GM19351 (cell line): ENCODE data around the gene LMX1B.

Experiments used
- ATAC-seq: cut with Tn5 transposase; IDR thresholded peaks from one replicate; pipeline ENCODE4 v1.9.1; 2021; ENCODE audit warnings: mild to moderate bottlenecking, moderate library complexity; ENCODE audit not compliant: unreplicated experiment

LMX1B gene

GRCh38 chr9:126604059-126605055 lies 9.4 kb upstream of the LMX1B start:
- ATAC-seq, result no peak

DNA sequence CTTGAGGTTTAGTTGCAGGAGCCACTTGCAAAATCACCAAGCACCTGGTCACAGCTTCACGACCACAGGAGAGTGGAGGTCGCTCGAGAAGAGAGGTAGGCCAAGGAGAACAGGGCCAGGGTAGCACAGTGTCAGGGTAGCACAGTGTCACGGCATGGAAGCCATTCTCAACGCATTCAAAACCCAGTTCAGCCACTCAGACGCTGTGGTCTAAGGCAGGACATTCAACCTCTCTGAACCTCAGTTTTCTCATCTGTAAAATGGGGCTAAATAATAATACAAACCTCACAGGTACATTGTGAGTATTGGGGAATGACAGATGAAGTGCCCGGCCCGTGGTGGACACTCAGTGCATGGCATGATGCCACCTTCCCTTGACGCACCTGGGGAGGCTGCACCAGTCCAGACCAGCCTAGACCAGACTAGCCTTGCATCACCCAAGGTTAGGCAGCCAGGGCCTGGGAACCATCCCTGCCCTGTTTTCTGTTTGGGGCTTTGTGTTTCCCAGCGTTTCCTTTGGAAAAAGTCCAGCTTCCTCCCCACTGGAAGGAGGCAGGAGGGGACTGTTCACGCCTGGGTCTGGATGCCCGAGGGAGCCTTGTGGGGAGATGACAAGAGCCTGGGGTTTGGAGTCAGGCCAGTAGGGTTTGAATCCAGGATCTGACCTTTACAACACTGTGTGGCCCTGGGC lies 7.8 kb upstream of the LMX1B start:
- no peak for ATAC-seq

GRCh38 chr9:126606483-126606870 lies 7.3 kb upstream of the LMX1B start:
- ATAC-seq, result no peak

- no peak for ATAC-seq
These were observed 6.6 kb upstream of the LMX1B start for GRCh38 chr9:126607086-126607485.

DNA sequence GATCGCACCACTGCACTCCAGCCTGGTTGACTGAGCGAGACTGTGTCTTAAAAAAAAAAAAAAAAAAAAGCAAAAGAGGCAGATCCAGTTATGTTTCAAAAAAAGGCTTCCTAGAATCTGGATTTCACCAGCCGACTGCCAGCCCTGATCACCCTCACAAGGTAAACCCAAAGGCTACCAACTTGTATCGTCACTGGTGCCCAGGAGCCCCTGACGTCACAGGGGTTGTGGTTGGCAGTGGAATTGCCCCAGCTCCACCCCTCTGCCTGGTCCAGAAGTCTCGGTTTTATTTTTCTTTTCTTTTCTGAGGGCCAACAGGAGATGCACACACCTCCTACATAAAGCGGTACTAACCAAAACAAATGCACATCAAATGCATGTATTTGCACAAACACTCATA lies 6.0 kb upstream of the LMX1B start:
- ATAC-seq, result no peak

DNA sequence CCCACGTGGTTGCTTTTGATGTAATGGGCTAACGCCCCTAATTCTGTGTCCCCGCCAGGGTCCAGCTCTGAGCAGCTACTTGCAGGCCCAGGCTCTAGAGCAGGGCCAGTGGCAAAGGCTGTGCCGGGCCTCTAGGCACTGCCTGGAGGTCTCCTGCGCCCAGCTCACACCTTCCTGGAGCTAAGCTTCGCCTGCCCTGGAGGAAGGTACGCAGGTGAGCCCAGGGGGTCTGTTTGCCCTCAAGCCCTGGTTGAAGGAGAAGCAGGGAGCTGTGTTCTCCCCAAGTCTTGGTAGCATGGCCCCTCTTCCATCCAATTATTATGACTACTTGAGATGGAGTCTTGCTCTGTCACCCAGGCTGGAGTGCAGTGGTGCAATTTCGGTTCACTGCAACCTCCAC lies 5.2 kb upstream of the LMX1B start:
- ATAC-seq, result no peak

DNA sequence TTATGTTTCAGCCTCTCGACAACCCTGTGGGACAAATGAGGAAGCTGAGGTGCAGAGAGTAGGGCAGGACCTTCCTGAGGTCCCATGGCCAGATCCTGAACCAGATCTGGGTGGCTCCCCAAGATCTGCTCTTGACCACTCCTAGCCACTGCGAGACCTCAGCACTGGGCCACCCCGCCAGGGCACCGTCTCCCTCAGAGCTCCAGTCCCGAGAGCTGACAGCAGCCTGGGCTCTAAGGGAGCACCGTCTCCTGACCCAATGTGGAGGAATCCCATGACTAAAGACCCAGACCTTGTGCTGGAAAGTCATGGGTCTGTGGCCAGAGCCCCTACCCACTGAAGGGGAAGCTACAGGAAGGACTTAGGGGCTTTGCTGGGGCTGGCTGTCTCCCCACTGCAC lies 4.5 kb upstream of the LMX1B start:
- ATAC-seq, result no peak

DNA sequence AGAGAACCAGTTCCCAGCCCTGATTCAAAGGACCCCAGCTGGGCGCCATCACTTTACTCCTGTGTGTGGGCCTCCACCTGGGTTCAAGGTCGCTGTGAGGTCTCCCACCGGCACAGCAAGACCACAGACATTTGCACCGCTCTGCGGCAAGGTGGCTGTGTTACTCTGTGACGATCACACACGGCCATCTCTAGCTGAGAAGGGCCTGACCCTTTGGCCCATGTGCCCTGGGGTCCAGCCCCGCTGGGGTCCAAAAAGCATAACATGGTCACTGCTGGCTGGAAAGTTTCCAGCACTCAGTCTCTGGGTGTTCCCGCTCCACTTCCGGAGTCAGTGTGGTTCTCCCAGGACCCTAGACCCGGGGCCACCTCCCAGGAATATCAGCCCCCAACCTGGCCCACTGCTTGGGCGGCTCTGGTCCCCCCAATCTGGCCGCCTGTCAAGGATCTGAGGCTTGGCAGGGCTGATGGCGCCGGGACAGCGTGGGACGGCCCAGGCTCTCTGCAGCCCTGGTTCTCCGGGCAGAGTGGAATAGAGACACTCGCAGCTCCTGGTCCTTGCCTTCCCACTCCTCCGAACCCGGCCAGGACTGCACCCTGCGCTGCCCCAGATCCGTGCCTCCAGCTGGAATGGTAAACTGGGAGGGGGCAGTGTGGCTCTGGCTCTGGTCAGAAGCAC lies 3.9 kb upstream of the LMX1B start:
- no peak for ATAC-seq

GRCh38 chr9:126611193-126611591 lies 2.5 kb upstream of the LMX1B start:
- ATAC-seq, result no peak

DNA sequence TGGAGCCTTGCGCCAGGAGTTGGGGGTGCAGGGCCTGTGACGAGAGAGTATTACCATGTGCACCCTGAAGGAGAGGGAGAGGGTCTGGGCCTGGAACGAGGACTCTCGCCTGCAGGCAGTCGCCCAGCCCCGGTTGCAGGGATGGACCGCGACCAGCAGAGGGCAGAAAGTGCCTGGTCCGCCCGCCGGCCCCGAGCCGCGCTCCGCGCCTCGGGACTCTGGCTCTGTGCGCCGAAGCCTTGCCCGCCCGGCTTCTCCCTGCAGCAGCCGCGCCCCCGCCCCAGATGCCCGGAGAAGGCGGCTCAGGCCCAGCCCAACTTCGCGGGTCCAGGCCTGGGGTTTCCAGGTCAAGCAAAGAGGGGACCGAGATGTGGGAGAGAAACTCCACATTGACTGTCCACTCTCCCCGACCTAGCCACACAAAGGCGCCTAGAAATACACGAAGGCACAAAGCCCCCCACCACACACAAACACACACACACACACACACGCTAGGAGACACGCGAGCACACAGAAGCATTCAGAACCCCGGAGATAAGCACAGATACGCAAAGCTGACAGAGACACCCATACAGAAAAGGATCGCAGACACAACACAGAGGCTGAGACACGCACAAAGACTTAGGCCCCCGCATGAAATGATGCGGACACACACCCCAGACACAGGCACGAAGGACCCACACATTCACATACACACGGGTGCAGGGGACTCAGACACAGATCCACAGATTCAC lies 2.0 kb upstream of the LMX1B start:
- peak; percentile 49 for ATAC-seq

GRCh38 chr9:126612326-126612812 lies 1.4 kb upstream of the LMX1B start:
- no peak for ATAC-seq

DNA sequence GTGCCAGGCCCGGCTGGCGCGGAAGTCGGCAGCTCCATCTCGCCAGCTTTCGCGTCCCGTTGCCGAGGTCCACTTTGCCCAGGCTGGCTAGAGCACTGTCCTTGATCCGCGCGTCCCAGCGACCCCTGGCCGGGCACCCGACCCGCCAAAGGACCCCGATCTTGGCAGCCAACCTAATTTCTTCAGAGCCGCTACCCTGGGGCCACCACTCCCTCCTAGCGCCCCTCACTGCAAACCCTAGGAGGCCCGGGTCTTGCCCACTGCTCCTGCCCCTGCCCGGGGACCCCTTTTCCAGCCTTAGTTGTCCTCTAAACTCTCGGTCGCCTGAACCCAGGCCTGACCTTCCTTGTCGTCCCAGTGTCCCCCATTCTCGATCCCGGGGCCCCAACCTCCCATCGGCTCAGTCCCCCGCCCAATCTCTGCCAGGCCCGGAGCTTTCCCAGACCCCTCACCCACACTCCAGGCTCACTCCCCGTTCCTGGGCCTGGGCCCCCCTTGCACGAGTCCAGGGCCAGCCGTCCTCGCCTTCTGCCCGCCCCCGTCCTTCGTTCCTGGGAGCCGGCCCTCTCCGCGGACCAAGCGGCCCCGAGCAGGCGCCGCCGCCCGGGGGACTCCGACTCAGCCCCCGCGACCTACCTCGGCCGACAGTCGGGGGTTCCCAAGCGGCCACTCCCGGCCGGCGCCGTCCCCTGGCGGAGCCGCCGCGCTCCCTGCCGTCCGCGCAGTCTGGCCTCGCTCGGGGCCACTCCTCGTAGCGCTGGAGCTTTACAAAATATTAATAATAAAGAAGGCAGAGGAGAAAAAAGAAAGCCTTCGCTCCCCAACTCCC lies 701 bp upstream of the LMX1B start:
- no peak for ATAC-seq

DNA sequence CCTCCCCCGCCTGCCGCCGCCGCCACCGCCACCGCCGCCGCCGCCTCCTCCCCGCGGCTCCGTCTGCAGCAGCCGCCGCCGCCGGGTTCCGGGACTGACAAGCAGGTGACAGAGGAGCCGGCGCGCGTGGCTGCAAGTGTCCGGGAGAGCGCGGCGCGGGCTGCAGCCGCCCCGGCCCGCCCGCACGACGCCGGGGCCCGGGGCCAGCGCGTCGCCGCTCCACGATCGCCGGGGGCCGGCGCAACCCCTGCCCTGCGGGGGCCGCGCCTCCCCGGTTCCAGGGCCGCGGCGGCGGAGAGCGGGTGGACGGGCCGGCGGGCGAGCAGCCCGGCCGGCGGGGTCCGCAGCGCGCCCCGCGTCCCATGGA lies 343 bp downstream of the LMX1B start:
- no peak for ATAC-seq

DNA sequence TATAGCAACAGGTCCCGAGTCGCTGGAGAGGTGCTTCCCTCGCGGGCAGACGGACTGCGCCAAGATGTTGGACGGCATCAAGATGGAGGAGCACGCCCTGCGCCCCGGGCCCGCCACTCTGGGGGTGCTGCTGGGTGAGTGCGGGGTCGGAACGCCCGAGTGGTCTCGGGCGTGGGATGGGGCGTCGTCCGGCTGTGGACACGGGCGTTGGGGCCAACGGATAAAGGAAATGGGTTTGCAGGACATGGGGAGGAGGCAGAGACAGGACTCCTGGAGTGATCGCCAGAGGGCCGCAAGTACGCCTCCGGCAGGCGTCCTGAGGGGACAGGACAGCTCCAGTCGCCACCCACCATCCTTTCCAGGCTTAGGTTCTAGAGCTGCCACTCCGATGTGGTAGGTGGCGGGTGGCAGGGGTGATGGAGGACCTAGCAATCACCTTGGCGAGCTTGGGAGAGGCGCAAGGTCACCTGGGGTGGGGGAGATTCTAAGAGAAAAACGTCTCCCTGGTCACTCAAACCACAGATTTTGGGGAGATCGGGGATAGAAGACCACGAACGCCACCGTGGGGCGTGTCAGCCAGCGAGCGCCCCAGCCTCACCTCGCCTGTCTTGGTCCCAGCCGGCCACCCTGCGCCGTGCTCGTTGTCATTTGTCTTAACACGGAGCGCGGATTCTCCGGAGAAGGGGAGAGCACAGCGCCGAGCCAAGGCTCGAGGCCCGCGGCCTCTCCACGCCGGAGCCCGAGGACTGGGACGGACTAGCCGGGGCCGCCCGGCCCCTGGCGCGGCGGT lies 922 bp downstream of the LMX1B start:
- ATAC-seq, result no peak

DNA sequence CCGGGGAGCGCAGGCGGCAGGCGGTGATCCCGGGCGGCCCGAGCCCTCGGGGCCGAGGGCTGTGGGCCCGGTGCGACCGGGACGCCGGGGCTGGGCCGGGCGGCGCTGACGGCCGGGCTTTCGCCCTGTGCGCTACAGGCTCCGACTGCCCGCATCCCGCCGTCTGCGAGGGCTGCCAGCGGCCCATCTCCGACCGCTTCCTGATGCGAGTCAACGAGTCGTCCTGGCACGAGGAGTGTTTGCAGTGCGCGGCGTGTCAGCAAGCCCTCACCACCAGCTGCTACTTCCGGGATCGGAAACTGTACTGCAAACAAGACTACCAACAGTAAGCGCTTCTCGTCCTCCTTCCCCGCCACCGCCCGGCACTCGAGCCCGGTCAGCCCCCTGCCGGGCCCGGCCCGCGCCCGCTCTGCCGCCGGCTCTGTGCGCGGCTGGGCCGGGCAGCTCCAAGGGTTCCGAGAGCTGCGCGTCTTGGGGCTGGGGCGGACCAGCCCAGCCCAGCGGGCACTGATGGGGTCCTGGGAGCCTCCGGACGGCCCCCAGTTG lies 1.6 kb downstream of the LMX1B start:
- no peak for ATAC-seq

GRCh38 chr9:126615791-126616447 lies 2.2 kb downstream of the LMX1B start:
- no peak for ATAC-seq

DNA sequence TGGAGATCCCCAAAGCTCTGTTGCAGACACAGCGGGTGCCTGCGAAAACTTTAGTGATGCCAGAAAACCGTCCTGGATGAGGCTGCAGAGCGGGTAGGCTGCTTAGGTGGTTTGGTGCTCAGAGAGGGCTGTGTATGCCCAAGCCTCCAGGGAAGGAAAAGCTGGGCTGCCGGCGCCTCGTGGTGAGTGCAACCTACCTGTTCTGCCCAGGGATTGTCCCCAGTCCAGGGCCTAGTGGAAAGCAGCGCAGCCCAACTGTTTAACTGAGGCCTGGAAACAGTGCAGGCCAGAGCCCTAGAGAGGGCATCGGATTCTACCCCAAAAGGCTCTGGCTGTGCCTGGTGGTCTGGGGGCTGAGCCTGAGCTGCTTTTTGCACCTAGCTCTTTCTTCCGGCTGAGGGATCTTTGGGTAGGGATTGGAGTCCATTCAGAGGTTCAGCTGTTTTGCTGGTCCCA lies 2.8 kb downstream of the LMX1B start:
- ATAC-seq, result no peak
